H9 (cell line): ENCODE measurements around the gene NRXN2. TPM values are rescaled to one million over a fixed set of nuclear protein-coding genes. Genes with fewer than 3 reads are reported as not detected.

ENCODE experiments used
- DNase-seq: peaks from one replicate; pipeline ENCODE4 v3.0.0-alpha.2; 2017
- H2AFZ ChIP-seq: one replicate; pipeline ENCODE4 v1.6.1; 2013; ENCODE audit warnings: mild to moderate bottlenecking, low read length, control low read depth, moderate library complexity
- H2AK5ac ChIP-seq: 2 replicates; pipeline ENCODE4 v1.6.1; 2013; ENCODE audit warnings: low read length, control low read depth, mixed read lengths; ENCODE audit not compliant: insufficient read length
- H2BK120ac ChIP-seq: one replicate; pipeline ENCODE4 v1.6.1; 2013; ENCODE audit warnings: low read depth, mild to moderate bottlenecking, low read length, control low read depth, inconsistent platforms; ENCODE audit not compliant: poor library complexity, severe bottlenecking
- H2BK12ac ChIP-seq: 2 replicates; pipeline ENCODE4 v1.6.1; 2013; ENCODE audit warnings: low read length, control low read depth, mixed read lengths, low read depth; ENCODE audit not compliant: insufficient read length
- H2BK15ac ChIP-seq: 2 replicates; pipeline ENCODE4 v1.6.1; 2013; ENCODE audit warnings: low read depth, low read length, control low read depth
- H2BK20ac ChIP-seq: one replicate; pipeline ENCODE4 v1.6.1; 2013; ENCODE audit warnings: low read depth, mild to moderate bottlenecking, low read length, control low read depth, inconsistent platforms; ENCODE audit not compliant: poor library complexity, severe bottlenecking
- H2BK5ac ChIP-seq: 2 replicates; pipeline ENCODE4 v1.6.1; 2013; ENCODE audit warnings: low read length, control low read depth, mixed read lengths; ENCODE audit not compliant: insufficient read length
- H3K14ac ChIP-seq: 2 replicates; pipeline ENCODE4 v1.6.1; 2013; ENCODE audit warnings: low read length, control low read depth; ENCODE audit not compliant: insufficient read depth
- H3K18ac ChIP-seq: 2 replicates; pipeline ENCODE4 v1.6.1; 2013; ENCODE audit warnings: low read depth, mild to moderate bottlenecking, mixed read lengths, low read length, control low read depth; ENCODE audit not compliant: insufficient read length
- H3K23ac ChIP-seq: 2 replicates; pipeline ENCODE4 v1.6.1; 2013; ENCODE audit warnings: low read length, control low read depth, mixed read lengths, low read depth; ENCODE audit not compliant: insufficient read length
- H3K23me2 ChIP-seq: 2 replicates; pipeline ENCODE4 v1.6.1; 2013; ENCODE audit warnings: low read depth, mild to moderate bottlenecking, mixed read lengths, low read length, control low read depth; ENCODE audit not compliant: insufficient read length, poor library complexity, severe bottlenecking
- H3K27ac ChIP-seq: 2 replicates; pipeline ENCODE4 v1.5.1; 2013; ENCODE audit warnings: low read length, control low read depth, mixed read lengths, low read depth; ENCODE audit not compliant: insufficient read length
- H3K27me3 ChIP-seq: 2 replicates; pipeline ENCODE4 v1.6.1; 2013; ENCODE audit warnings: low read length, control low read depth, inconsistent platforms; ENCODE audit not compliant: insufficient read depth
- H3K4ac ChIP-seq: 2 replicates; pipeline ENCODE4 v1.6.1; 2013; ENCODE audit warnings: low read depth, mild to moderate bottlenecking, control low read depth, inconsistent platforms, low read length, moderate library complexity
- H3K4me1 ChIP-seq: 2 replicates; pipeline ENCODE4 v1.6.1; 2013; ENCODE audit warnings: low read length, control low read depth, inconsistent platforms; ENCODE audit not compliant: insufficient read depth
- H3K4me2 ChIP-seq: 2 replicates; pipeline ENCODE4 v1.6.1; 2013; ENCODE audit warnings: low read length, control low read depth, mixed read lengths; ENCODE audit not compliant: insufficient read length, insufficient read depth
- H3K56ac ChIP-seq: 2 replicates; pipeline ENCODE4 v1.6.1; 2013; ENCODE audit warnings: low read depth, mild to moderate bottlenecking, mixed read lengths, low read length, control low read depth; ENCODE audit not compliant: insufficient read length
- H3K79me1 ChIP-seq: 2 replicates; pipeline ENCODE4 v1.6.1; 2013; ENCODE audit warnings: low read depth, mild to moderate bottlenecking, moderate library complexity, low read length, control low read depth, inconsistent platforms; ENCODE audit not compliant: insufficient read depth, poor library complexity, severe bottlenecking
- H3K79me2 ChIP-seq: 2 replicates; pipeline ENCODE4 v1.6.1; 2013; ENCODE audit warnings: low read length, control low read depth, inconsistent platforms; ENCODE audit not compliant: insufficient read depth
- H3K9ac ChIP-seq: 2 replicates; pipeline ENCODE4 v1.6.1; 2013; ENCODE audit warnings: low read length, control low read depth, mixed read lengths; ENCODE audit not compliant: insufficient read length; ENCODE audit errors: extremely low read depth
- H3K9me3 ChIP-seq: one replicate; pipeline ENCODE4 v1.6.1; 2013; ENCODE audit warnings: low read depth, low read length, inconsistent platforms; ENCODE audit not compliant: control insufficient read depth
- H3T11ph ChIP-seq: one replicate; pipeline ENCODE4 v1.6.1; 2013; ENCODE audit warnings: mild to moderate bottlenecking, low read length, control low read depth, inconsistent platforms
- H4K20me1 ChIP-seq: one replicate; pipeline ENCODE4 v1.6.1; 2013; ENCODE audit not compliant: control insufficient read depth, insufficient read length, insufficient read depth
- H4K5ac ChIP-seq: 2 replicates; pipeline ENCODE4 v1.6.1; 2013; ENCODE audit warnings: low read depth, mild to moderate bottlenecking, mixed read lengths, low read length, control low read depth; ENCODE audit not compliant: insufficient read length
- H4K8ac ChIP-seq: replicated peaks from 2 replicates; pipeline ENCODE4 v1.6.1; 2013; ENCODE audit warnings: low read length, control low read depth, mixed read lengths, low read depth; ENCODE audit not compliant: insufficient read length
- H4K91ac ChIP-seq: 2 replicates; pipeline ENCODE4 v1.6.1; 2013; ENCODE audit warnings: low read depth, mild to moderate bottlenecking, moderate library complexity, mixed read lengths, low read length, control low read depth; ENCODE audit not compliant: insufficient read length
- H3K27ac Mint-ChIP-seq, 3 experiments: 2 replicates in 2 of 3; 3 replicates in 1 of 3; pipeline ENCODE4 v1.8.0; 2020 to 2021; ENCODE audit warnings: mixed read lengths in 3 of 3, mild to moderate bottlenecking in 1 of 3, moderate library complexity in 1 of 3
- H3K27me3 Mint-ChIP-seq: 2 replicates; pipeline ENCODE4 v1.8.0; 2021; ENCODE audit warnings: low read depth, mild to moderate bottlenecking, moderate library complexity, mixed read lengths
- H3K36me3 Mint-ChIP-seq, 3 experiments: 2 replicates in 2 of 3; 3 replicates in 1 of 3; pipeline ENCODE4 v1.8.0; 2020 to 2021; ENCODE audit warnings: low read depth in 3 of 3, mixed read lengths in 3 of 3; ENCODE audit not compliant: insufficient read depth in 1 of 3
- H3K4me1 Mint-ChIP-seq, 2 experiments: 2 replicates each; pipeline ENCODE4 v1.8.0; 2020; ENCODE audit warnings: mixed read lengths in 2 of 2
- H3K4me3 Mint-ChIP-seq, 2 experiments: 2 replicates in 1 of 2; 3 replicates in 1 of 2; pipeline ENCODE4 v1.8.0; 2020 to 2021; ENCODE audit warnings: mild to moderate bottlenecking in 2 of 2, mixed read lengths in 2 of 2, moderate library complexity in 1 of 2
- H3K9me3 Mint-ChIP-seq, 2 experiments: 2 replicates in 1 of 2; 3 replicates in 1 of 2; pipeline ENCODE4 v1.8.0; 2020; ENCODE audit warnings: mild to moderate bottlenecking in 2 of 2, mixed read lengths in 2 of 2, moderate library complexity in 1 of 2
- WGBS: extraction: QIAGEN DNeasy Blood & Tissue Kit; methylation state at CpG from one replicate; pipeline ENCODE4 v1.1.7; 2013; ENCODE audit warnings: missing lambda C conversion rate, low lambda C conversion rate, mixed read lengths; ENCODE audit not compliant: insufficient read length; ENCODE audit errors: extremely low coverage; 5-methylcytosine and 5-hydroxymethylcytosine counted together
- total RNA-seq: library from RNA; stranded (reverse); gene quantifications from 2 replicates; pipeline ENCODE4 v1.2.1, GENCODE V29; 2021
- TF ChIP-seq, protein P1 (sequence below): fragments of 200-600 bp; sonication (generic); conservative IDR thresholded peaks from 3 replicates; pipeline ENCODE4 v1.8.0; 2021; ENCODE audit warnings: antibody characterized with exemption, mild to moderate bottlenecking

The NRXN2 gene
- total RNA-seq, 1 experiment from 2014 or later: 3.9 TPM

DNA sequence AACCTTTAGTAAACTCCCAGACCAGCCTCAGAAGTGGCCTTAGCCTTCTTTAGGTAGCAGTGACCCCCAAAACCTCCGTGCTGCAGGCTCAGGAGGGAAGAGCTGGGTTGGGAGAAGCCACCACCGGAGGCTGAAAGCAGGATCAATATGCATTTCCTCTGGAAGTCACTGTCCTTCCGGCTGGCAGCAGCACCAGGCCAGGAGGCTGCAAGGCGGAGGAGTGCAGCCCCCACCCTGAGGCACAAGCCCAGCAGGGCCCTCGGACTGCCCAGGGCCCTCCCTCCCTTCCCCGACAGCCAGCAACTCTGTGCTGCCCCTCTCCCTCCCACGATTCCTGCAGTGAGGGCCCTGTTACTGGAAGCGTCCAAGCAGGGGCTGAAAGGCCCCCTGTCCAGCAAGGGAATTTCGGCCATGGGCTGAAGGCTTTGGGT is 3.2 kb upstream of the NRXN2 start:
- H2BK120ac ChIP-seq: no peak overlapping the region
- no peak overlapping the region for H4K5ac ChIP-seq
- no peak overlapping the region for H3K56ac ChIP-seq
- no peak overlapping the region for H2AFZ ChIP-seq
- no peak overlapping the region for H2BK5ac ChIP-seq
- H4K91ac ChIP-seq: no peak overlapping the region
- H3K27me3 ChIP-seq: peaks cover 10% of the 10 kb centered on the region; the same call in 1 of the 2 replicates
- no peak overlapping the region for H3K4ac ChIP-seq
- peak overlapping the region; percentile 11 for H3K18ac ChIP-seq
- peaks cover 4 to 10% (median 8%) of the 10 kb centered on the region in 3 experiments; a peak in 6 of 7 replicates for H3K36me3 Mint-ChIP-seq
- H3K9me3 ChIP-seq: no peaks in the 10 kb centered on the region
- no peak overlapping the region for H2AK5ac ChIP-seq
- WGBS: no CpG with 5 or more reads among the region's 9 CpGs
- H3K4me1 ChIP-seq: peaks cover 10% of the 10 kb centered on the region
- no peak overlapping the region for H4K8ac ChIP-seq
- H3K9me3 Mint-ChIP-seq: no peaks in the 10 kb centered on the region
- H2BK20ac ChIP-seq: no peak overlapping the region
- peaks cover 34% of the 10 kb centered on the region for H3K27me3 Mint-ChIP-seq
- DNase-seq: peak; percentile 53
- H3K9ac ChIP-seq: no peak overlapping the region
- no peak overlapping the region for H3T11ph ChIP-seq
- no peak overlapping the region for H3K23ac ChIP-seq
- peak overlapping the region in 1 of 2 experiments; percentile 68; a peak in 2 of 5 replicates for H3K4me3 Mint-ChIP-seq
- TF ChIP-seq, protein P1, sequence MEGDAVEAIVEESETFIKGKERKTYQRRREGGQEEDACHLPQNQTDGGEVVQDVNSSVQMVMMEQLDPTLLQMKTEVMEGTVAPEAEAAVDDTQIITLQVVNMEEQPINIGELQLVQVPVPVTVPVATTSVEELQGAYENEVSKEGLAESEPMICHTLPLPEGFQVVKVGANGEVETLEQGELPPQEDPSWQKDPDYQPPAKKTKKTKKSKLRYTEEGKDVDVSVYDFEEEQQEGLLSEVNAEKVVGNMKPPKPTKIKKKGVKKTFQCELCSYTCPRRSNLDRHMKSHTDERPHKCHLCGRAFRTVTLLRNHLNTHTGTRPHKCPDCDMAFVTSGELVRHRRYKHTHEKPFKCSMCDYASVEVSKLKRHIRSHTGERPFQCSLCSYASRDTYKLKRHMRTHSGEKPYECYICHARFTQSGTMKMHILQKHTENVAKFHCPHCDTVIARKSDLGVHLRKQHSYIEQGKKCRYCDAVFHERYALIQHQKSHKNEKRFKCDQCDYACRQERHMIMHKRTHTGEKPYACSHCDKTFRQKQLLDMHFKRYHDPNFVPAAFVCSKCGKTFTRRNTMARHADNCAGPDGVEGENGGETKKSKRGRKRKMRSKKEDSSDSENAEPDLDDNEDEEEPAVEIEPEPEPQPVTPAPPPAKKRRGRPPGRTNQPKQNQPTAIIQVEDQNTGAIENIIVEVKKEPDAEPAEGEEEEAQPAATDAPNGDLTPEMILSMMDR: no peak
- no peaks in the 10 kb centered on the region for H3K79me1 ChIP-seq
- peaks cover 34 to 51% of the 10 kb centered on the region in 2 experiments for H3K4me1 Mint-ChIP-seq
- H3K27ac Mint-ChIP-seq: peak overlapping the region in 1 of 3 experiments; percentile 72; a peak in 1 of 7 replicates
- no peak overlapping the region for H3K4me2 ChIP-seq
- H3K14ac ChIP-seq: 0 out of 2 replicates have a peak overlapping the region, but pooled peaks have one; percentile 73
- no peak overlapping the region for H2BK15ac ChIP-seq
- no peaks in the 10 kb centered on the region for H3K23me2 ChIP-seq
- no peaks in the 10 kb centered on the region for H4K20me1 ChIP-seq
- H2BK12ac ChIP-seq: no peak overlapping the region
- H3K79me2 ChIP-seq: no peaks in the 10 kb centered on the region
- no peak overlapping the region for H3K27ac ChIP-seq
